Right lobe of liver (tissue), 4 donors: Measurements from ENCODE around the gene ICAM3.
"Not testable (repeated sequence)": the region's sequence is repeated elsewhere in the genome, so short reads cannot be mapped to it uniquely, and the experiment has no call there.

Experiments
- POLR2A ChIP-seq: fragments of 450-650 bp; IDR thresholded peaks from one replicate; pipeline ENCODE4 v1.6.1; 2017; ENCODE audit warnings: antibody characterized with exemption, mild to moderate bottlenecking
- TF ChIP-seq, protein P1 (sequence below), 4 donors: fragments of 200-600 bp in 3 of 4; fragments of 450-650 bp in 1 of 4; IDR thresholded peaks; one replicate each; pipeline versions ENCODE4 v1.5.1 to v1.8.0; 2016 to 2022; ENCODE audit warnings: antibody characterized with exemption in 4 of 4, mild to moderate bottlenecking in 2 of 4
- donor health status: DM: no; HTN: no; CAD: no.
- donor health status: DM: no; HTN: no; CAD: no.
- donor health status: DM: no; HTN: yes; CAD: no.

DNA sequence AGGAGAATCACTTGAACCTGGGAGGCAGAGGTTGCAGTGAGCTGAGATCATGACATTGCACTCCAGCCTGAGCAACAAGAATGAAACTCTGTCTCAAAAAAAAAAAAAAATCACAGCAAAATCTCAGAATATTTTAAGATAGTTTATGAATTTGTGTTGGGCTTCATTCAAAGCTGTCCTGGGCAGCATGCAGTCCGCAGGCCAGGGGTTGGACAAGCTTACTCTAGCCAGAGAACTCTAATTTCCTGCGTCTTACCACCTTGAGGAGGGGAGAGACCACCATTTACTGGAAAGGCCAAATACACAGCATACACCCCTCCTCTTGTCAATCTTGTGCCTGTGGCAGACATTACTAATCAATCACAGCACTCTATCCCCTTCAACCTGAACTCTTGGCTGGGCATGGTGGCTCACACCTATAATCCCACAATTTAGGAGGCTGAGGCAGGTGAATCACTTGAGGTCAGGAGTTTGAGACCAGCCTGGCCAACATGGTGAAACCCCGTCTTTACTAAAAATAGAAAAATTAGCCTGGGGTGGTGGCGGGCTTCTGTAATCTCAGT lies 27.6 kb upstream of the ICAM3 start:
- TF ChIP-seq, protein P1, sequence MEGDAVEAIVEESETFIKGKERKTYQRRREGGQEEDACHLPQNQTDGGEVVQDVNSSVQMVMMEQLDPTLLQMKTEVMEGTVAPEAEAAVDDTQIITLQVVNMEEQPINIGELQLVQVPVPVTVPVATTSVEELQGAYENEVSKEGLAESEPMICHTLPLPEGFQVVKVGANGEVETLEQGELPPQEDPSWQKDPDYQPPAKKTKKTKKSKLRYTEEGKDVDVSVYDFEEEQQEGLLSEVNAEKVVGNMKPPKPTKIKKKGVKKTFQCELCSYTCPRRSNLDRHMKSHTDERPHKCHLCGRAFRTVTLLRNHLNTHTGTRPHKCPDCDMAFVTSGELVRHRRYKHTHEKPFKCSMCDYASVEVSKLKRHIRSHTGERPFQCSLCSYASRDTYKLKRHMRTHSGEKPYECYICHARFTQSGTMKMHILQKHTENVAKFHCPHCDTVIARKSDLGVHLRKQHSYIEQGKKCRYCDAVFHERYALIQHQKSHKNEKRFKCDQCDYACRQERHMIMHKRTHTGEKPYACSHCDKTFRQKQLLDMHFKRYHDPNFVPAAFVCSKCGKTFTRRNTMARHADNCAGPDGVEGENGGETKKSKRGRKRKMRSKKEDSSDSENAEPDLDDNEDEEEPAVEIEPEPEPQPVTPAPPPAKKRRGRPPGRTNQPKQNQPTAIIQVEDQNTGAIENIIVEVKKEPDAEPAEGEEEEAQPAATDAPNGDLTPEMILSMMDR (IDR thresholded peaks at IDR 0.05), result not testable (repeated sequence)
- TF ChIP-seq POLR2A, result not testable (repeated sequence)
